Neutrophil (primary cell): ENCODE measurements around the gene SPATA25.

Experiments
- H3K27ac ChIP-seq: fragments of 200-600 bp; sonication (generic); 2 replicates; pipeline ENCODE4 v1.5.1; 2016; ENCODE audit warnings: mild to moderate bottlenecking, moderate library complexity
- H3K27me3 ChIP-seq: fragments of 200-600 bp; sonication (generic); 2 replicates; pipeline ENCODE4 v1.6.0; 2016; ENCODE audit warnings: mild to moderate bottlenecking
- H3K36me3 ChIP-seq: fragments of 200-600 bp; sonication (generic); 2 replicates; pipeline ENCODE4 v1.5.1; 2017
- H3K4me1 ChIP-seq, 2 experiments: fragments of 200-600 bp in 1 of 2; sonication (generic) in 1 of 2; 1 replicate in 1 of 2; 2 replicates in 1 of 2; pipeline versions ENCODE4 v1.5.1 to v1.6.1; 2013 to 2016; ENCODE audit warnings: low read depth in 1 of 2, low read length in 1 of 2, mild to moderate bottlenecking in 1 of 2, moderate library complexity in 1 of 2; ENCODE audit not compliant: control insufficient read depth in 1 of 2, insufficient read depth in 1 of 2
- H3K4me3 ChIP-seq, 2 experiments: fragments of 200-600 bp in 1 of 2; sonication (generic) in 1 of 2; 1 replicate in 1 of 2; 2 replicates in 1 of 2; pipeline ENCODE4 v1.5.1; 2013 to 2016; ENCODE audit warnings: low read depth in 1 of 2, low read length in 1 of 2, mild to moderate bottlenecking in 1 of 2, moderate library complexity in 1 of 2
- H3K9me3 ChIP-seq: fragments of 200-600 bp; sonication (generic); 2 replicates; pipeline ENCODE4 v1.5.1; 2016
- TF ChIP-seq, protein P1 (sequence below): fragments of 200-600 bp; sonication (generic); IDR thresholded peaks from 2 replicates; pipeline ENCODE4 v1.5.1; 2016; ENCODE audit warnings: antibody characterized with exemption

The SPATA25 gene

DNA sequence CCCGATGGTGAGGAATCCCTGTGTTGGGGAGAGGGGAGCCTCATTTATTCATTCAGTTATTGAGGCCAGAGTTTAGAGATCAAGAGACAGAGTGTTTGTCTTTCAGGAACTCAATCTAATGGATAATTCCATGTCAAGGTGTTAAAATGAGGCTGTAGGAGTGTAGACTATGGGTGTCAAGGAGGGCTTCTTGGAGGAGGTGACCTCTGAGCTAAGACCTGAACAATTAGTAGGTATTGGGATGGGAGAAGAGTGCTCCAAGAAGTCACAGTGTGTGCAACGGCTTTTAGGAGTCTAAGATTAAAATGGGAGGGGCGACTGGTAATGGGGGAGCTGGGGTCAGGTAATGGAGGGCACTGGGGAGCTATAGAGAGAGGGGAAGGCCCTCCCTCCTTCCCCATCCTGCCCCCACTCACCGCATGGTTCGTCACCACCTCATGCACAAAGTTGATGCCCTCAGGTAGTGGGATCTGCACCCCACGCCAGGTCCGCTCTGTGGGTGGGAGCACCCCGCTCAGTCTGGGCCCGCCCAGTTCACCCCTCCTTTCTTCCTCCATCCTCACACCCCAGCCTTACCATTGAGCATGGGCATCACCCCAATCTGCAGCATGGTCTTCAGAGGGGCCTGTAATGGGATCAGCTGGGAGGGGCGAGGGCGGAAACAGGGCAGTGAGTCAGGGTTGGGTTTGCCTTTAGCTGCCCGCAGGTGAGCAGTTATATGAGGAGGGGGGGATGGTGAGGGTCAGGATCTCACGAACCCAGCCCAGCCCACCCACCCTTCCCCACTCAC, 11.8 kb upstream of the SPATA25 start:
- H3K36me3 ChIP-seq = peaks cover 56% of the 10 kb centered on the region
- no peaks in the 10 kb centered on the region for H3K9me3 ChIP-seq
- TF ChIP-seq, protein P1, sequence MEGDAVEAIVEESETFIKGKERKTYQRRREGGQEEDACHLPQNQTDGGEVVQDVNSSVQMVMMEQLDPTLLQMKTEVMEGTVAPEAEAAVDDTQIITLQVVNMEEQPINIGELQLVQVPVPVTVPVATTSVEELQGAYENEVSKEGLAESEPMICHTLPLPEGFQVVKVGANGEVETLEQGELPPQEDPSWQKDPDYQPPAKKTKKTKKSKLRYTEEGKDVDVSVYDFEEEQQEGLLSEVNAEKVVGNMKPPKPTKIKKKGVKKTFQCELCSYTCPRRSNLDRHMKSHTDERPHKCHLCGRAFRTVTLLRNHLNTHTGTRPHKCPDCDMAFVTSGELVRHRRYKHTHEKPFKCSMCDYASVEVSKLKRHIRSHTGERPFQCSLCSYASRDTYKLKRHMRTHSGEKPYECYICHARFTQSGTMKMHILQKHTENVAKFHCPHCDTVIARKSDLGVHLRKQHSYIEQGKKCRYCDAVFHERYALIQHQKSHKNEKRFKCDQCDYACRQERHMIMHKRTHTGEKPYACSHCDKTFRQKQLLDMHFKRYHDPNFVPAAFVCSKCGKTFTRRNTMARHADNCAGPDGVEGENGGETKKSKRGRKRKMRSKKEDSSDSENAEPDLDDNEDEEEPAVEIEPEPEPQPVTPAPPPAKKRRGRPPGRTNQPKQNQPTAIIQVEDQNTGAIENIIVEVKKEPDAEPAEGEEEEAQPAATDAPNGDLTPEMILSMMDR = no peak
- H3K27ac ChIP-seq = no peak overlapping the region
- peaks cover 4 to 6% of the 10 kb centered on the region in 2 experiments for H3K4me1 ChIP-seq
- no peak overlapping the region for H3K4me3 ChIP-seq
- H3K27me3 ChIP-seq = no peaks in the 10 kb centered on the region

DNA sequence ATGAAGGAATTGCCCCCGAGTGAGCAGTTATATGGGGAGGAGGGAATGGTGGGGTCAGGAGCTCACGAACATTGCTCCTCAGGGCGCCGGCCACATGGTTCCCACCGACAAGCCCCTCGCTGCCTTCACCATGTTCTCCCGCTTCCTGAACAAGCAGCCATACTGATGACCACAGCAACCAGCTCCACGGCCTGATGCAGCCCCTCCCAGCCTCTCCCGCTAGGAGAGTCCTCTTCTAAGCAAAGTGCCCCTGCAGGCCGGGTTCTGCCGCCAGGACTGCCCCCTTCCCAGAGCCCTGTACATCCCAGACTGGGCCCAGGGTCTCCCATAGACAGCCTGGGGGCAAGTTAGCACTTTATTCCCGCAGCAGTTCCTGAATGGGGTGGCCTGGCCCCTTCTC, 10.9 kb upstream of the SPATA25 start:
- peaks cover 64% of the 10 kb centered on the region for H3K36me3 ChIP-seq
- TF ChIP-seq, protein P1 = no peak
- no peaks in the 10 kb centered on the region for H3K9me3 ChIP-seq
- no peak overlapping the region for H3K4me3 ChIP-seq
- peaks cover 13 to 14% of the 10 kb centered on the region in 2 experiments for H3K4me1 ChIP-seq
- H3K27me3 ChIP-seq = no peaks in the 10 kb centered on the region
- no peak overlapping the region for H3K27ac ChIP-seq

DNA sequence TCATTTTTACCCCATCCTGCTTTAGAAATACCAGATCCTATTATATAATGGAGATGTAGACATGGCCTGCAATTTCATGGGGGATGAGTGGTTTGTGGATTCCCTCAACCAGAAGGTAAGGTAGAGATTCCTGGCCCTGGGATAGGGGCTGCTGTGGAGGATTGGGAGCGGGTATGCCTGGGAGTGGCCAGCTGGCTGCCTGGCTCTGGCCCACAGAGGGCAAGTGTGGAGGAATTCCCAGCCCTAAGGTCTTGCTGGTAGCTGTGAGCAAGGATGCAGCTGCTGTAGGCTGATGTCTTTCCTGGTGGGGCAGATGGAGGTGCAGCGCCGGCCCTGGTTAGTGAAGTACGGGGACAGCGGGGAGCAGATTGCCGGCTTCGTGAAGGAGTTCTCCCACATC, 10.3 kb upstream of the SPATA25 start:
- H3K4me3 ChIP-seq = no peak overlapping the region
- H3K27me3 ChIP-seq = no peaks in the 10 kb centered on the region
- peaks cover 64% of the 10 kb centered on the region for H3K36me3 ChIP-seq
- H3K9me3 ChIP-seq = no peaks in the 10 kb centered on the region
- TF ChIP-seq, protein P1 = no peak
- H3K4me1 ChIP-seq = peaks cover 19 to 20% of the 10 kb centered on the region in 2 experiments
- H3K27ac ChIP-seq = no peak overlapping the region

DNA sequence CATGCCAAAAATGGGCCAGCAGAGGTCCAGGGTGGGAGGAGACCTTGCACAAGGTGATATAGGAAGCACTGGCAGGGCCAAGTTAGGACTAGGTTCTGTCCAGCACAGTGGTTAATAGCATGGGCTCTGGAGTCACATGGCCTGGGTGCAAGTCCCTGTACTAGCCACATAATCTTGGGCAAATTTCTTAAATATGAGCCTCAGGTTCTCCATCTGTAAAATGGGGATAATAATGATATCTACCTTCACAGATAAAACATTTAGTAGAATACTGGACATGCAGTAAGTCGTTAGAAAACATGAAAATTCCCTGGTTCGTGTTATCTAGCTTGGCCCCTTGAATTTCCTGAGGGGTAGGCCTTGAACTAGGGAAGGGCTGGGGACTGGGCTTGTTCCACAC, 9.9 kb upstream of the SPATA25 start:
- H3K4me1 ChIP-seq = peaks cover 23 to 24% of the 10 kb centered on the region in 2 experiments
- peaks cover 64% of the 10 kb centered on the region for H3K36me3 ChIP-seq
- H3K27ac ChIP-seq = no peak overlapping the region
- TF ChIP-seq, protein P1 = no peak
- H3K4me3 ChIP-seq = no peak overlapping the region
- H3K27me3 ChIP-seq = no peaks in the 10 kb centered on the region
- no peaks in the 10 kb centered on the region for H3K9me3 ChIP-seq

DNA sequence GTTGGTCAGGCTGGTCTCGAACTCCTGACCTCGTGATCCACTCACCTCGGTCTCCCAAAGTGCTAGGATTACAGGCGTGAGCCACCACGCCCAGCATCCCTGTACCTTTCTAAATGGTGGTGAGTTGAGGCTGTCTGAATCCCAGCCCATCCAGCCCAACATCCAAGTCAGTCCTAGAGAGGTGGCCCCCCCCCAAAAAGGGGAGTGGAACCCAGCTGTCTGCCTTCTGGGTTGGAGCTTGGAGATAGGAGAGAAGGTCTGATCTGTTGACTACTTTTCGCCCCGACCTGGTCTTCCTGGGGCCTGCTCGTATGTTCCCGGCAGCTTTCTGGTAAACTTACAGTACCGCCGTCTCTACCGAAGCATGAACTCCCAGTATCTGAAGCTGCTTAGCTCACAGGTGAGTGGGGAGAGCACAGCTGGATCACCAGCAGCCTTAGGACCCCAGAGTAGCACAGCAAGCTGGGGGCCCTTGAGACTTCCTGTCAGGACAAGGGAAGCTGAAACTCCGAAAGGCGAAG, 9.3 kb upstream of the SPATA25 start:
- Histone ChIP-seq H3K36me3 (peaks cover 64% of the 10 kb centered on the region), H3K27me3 (no peaks in the 10 kb centered on the region), H3K9me3 (no peaks in the 10 kb centered on the region), H3K27ac (no peak overlapping the region), H3K4me1 (peaks cover 29% of the 10 kb centered on the region in 2 experiments), H3K4me3 (no peak overlapping the region)
- TF ChIP-seq, protein P1 = no peak
